NOMO-1 treated with DMSO at 0.1 percent for 48 hours (cell line): ENCODE data around the gene TRMT1L.

ENCODE experiments used
- DNase-seq: peaks from one replicate; lab custom pipeline; 2025; ENCODE audit not compliant: unreplicated experiment; lab: John Stamatoyannopoulos, UW

Gene TRMT1L

DNA sequence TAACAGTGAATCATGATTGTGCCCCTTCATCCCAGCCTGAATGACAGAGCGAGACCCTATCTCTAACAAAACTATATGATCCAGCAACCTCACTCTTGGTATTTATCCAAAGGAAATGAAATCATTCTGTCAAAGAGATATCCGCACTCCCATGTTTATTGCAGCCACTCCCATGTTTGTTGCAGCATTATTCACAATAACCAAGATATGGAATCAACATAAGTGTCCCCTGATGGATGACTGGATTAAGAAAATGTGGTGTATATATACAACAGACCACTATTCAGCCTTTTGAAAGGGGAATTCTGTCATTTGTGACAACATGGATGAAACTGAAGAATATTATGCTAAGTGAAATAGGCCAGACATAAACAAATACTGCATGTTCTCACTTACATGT is 44.4 kb downstream of the TRMT1L start:
- no peak for DNase-seq

GRCh38 chr1:185111873-185112272 is 44.9 kb downstream of the TRMT1L start:
- no peak for DNase-seq

DNA sequence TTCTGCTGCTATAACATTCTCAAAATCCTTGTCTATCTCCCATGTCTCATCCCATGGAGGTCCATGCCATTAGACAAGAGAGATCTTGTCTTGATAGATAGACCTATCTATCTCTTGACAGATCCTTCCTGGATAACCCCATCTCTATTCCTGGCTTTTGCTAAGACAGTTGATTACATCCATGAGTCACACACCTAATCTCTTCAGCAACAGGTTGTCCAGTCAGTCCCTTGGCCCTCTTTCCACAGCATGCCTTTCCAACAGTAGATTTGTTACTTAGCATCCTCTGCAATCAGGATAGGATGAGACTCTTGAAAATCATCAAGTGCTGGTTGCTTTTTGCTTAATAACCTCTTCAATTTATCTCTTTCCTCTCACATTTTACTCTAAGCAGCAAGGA is 46.6 kb downstream of the TRMT1L start:
- DNase-seq = no peak

DNA sequence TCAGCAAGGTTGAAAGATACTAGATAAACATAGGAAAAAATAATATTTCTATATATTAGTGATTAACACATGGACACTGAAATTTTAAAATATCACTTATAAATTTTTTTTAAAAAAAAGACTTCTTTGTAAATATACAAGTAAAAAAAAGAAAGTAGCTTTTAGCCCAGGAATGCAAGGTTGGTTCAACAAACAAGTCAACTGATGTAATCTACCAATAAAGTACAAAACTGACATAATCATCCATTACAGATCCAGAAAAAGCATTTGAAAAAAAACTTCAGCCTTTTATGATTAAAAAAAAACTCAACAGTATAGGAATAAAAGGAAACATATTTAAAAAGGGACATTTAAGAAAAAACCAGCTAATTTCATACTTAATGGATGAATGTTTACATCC is 48.4 kb downstream of the TRMT1L start:
- no peak for DNase-seq

DNA sequence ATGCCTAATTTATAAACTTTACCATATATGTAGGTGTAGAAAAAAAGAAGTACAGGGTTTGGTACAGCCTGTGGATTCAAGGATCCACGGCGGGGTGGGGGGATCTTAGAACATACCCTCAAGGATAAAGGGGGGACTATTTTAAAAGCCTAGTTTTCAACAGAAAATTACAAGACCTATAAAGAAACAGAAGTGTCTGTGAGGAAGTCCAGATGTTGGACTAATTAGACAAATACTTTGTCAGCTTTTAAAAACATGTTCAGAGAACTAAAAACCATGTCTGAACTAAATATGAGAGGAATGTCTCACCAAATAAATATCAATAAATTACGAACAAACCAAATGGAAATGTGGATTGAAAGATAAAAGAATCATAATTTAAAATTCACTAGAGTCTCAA is 51.6 kb downstream of the TRMT1L start:
- no peak for DNase-seq

DNA sequence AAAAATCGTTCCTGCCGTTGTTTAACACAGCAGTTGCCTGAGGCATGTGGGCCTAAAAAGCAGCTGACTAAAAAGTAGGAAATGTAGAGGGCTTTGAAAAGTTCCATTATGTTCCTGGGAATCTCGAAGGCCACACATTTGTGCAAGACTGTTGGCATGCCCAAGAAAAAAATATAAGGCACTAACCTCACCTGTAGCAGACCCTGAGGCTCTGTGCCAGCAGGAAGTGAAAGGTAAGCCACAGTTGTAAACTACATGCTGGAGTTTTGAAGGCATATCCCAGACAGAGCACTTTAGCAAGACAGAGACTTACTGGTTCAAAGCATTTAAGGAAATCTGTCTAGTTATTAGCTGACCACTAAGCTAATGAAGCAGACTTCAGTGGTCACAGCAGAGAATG is 52.7 kb downstream of the TRMT1L start:
- no peak for DNase-seq

GRCh38 chr1:185096531-185096930 is 60.2 kb downstream of the TRMT1L start:
- no peak for DNase-seq

- DNase-seq = no peak
These were observed 62.0 kb downstream of the TRMT1L start for GRCh38 chr1:185094761-185095160.

DNA sequence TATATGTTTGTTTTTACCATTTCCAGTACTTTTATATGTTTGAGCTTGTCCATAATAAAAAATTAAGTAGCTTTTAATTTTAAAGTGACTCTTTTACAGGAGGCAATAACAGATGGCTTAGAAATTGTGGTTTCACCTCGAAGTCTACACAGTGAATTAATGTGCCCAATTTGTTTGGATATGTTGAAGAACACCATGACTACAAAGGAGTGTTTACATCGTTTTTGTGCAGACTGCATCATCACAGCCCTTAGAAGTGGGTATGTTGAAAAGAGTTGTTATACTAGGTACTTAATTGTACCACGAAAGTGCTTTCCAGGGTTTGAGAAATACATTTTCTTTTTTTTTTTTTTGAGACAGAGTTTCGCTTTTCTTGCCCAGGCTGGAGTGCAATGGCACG is 65.3 kb downstream of the TRMT1L start:
- DNase-seq = no peak

- no peak for DNase-seq
These were observed 69.0 kb downstream of the TRMT1L start for GRCh38 chr1:185087746-185088145.

DNA sequence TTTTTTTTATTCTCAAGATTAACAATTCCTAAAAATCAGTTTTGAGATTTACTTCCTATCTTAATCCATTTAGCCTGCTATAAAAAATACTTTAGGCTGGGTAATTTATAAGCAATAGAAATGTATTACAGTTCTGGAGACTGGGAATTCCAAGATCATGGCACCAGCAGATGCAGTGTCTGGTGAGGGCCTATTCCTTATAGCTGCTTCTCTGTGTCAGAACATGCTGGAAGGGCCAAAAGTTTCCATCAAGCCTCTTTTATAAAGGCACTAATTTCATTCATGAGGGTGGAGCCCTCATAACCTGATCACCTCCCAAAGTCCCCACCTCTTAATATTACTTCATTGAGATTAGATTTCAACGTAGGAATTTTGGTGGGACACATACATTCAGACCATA is 69.7 kb downstream of the TRMT1L start:
- no peak for DNase-seq

GRCh38 chr1:185083818-185084217 is 72.9 kb downstream of the TRMT1L start:
- DNase-seq = no peak

DNA sequence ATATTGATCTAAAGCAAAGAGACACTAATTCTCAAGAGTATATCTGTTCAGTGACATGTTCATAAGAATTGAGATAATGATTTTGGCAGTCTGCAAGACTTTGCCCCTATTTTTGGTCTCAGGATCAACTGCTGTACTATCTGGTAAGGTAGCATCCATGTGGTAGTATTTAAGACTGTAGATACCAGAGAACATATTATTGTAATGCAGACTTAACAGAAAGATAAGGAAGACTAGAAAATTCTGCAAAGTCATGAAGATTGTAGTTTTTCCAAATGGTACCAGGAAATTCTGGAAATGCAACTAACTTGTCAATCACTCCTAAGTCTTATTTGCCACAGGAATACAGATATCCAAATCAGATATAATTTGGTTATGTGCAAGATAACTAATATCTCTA is 76.3 kb downstream of the TRMT1L start:
- no peak for DNase-seq

DNA sequence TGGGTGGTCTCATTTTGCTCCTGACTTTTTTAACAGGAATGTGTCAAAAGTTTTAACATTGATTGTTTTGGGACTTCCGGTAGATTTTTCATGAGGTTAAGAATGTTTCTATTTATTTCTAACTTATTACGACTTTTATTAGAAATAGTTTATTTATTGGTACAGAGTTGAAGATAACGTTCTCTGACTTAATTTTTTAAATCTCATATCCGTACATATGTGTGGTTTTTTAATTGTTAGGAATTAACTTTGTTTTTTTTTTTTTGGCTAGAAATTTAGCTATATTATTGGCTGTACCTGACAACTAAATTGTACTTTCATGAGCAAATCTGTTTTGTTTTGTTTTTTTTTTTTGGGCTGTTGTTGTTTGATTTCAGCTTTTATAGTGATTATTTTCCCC is 79.4 kb downstream of the TRMT1L start:
- DNase-seq = no peak

- DNase-seq = no peak
These were observed 81.3 kb downstream of the TRMT1L start for GRCh38 chr1:185075476-185075875.

DNA sequence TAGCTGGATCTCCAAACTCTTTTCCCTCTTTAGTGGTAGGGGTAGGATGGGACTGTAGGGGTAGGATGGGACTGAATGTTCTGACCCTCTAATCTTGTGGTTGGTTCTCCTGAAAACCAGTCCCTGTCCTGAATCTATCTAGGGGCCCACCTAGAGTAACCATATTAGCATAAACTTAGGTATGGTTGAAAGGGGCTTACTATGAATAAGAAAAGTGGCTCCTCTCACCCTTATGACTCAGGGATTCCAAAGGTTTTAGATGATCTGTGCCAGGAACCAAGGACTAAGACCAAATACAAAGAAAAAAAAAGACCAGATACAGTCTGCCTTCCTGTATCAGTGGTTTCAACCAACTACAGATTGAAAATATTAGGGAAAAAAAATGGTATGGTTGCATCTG is 82.4 kb downstream of the TRMT1L start:
- no peak for DNase-seq

- DNase-seq = no peak
These were observed 83.0 kb downstream of the TRMT1L start for GRCh38 chr1:185073725-185074124.

- DNase-seq = no peak
These were observed 86.7 kb downstream of the TRMT1L start for GRCh38 chr1:185070051-185070450.

DNA sequence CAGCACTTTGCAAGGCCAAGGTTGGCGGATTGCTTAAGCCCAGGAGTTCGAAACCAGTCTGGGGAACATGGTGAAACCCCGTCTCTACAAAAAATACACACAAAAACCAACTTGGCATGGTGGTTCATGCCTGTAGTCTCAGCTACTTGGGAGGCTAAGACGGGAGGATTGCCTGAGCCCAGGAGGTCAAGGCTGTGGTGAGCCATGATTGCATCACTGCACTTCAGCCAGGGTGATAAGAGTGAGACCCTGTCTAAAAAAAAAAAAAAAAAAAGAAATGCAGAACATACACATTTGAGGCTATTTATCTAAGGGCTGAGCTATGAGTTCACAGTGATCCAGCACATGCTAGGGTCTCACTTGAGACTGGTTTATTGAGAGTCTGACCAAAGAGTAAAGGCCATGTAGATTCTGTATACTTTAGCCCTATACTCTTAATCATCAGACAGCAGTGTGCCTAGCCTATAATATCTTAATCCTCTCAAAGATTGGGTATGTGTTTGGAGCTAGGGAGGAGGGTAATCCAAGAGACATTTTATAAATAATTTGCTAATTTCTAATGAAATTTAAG is 87.5 kb downstream of the TRMT1L start:
- DNase-seq = no peak

- DNase-seq = no peak
These were observed 88.4 kb downstream of the TRMT1L start for GRCh38 chr1:185068341-185068740.
